B cell (primary cell): ENCODE data around the gene KIF20B. TPM values are rescaled to one million over a fixed set of nuclear protein-coding genes. Genes with fewer than 3 reads are reported as not detected.

Experiments used
- ATAC-seq: fragments of 200-7000 bp; cut with Tn5 transposase; one replicate; pipeline ENCODE4 v1.10.0; 2021; ENCODE audit warnings: low read depth, mild to moderate bottlenecking, moderate number of reproducible peaks, moderate library complexity
- CTCF ChIA-PET: fragments of 350-600 bp; sonication (Branson Sonifier 250); formaldehyde crosslinking; loops from one replicate; lab custom pipeline; 2021; ENCODE audit warnings: antibody characterized with exemption, inconsistent platforms; lab: Charles Lee
- POLR2A ChIA-PET: fragments of 350-600 bp; sonication (Branson Sonifier 250); formaldehyde crosslinking; loops from one replicate; lab custom pipeline; 2021; ENCODE audit warnings: antibody characterized with exemption; lab: Charles Lee
- DNase-seq: peaks from one replicate; pipeline ENCODE4 v3.0.0; 2013
- H2AFZ ChIP-seq: 2 replicates; pipeline ENCODE4 v1.6.1; 2012; ENCODE audit warnings: mild to moderate bottlenecking, low read depth, low read length; ENCODE audit not compliant: insufficient read depth, poor library complexity, severe bottlenecking
- H3K27ac ChIP-seq, 2 donors: 1 replicate in 1 of 2; 2 replicates in 1 of 2; pipeline ENCODE4 v1.5.1; 2012 to 2013; ENCODE audit warnings: low read length in 2 of 2, mild to moderate bottlenecking in 2 of 2, moderate library complexity in 1 of 2
- H3K27me3 ChIP-seq, 4 experiments: fragments of 200-600 bp in 1 of 4; sonication (generic) in 1 of 4; replicated peaks in 1 of 4; 1 replicate in 2 of 4; 2 replicates in 2 of 4; pipeline versions ENCODE4 v1.6.1 to v1.7.0; 2013 to 2016; ENCODE audit warnings: low read length in 3 of 4, mild to moderate bottlenecking in 2 of 4, mixed read lengths in 1 of 4, moderate library complexity in 1 of 4; ENCODE audit not compliant: insufficient read depth in 4 of 4, control insufficient read depth in 3 of 4; ENCODE audit errors: control extremely low read depth in 1 of 4
- H3K36me3 ChIP-seq, 2 experiments: replicated peaks in 1 of 2; 1 replicate in 1 of 2; 2 replicates in 1 of 2; pipeline versions ENCODE4 v1.6.1 to v1.7.1; 2013; ENCODE audit warnings: low read length in 1 of 2; ENCODE audit not compliant: insufficient read depth in 2 of 2, control insufficient read depth in 1 of 2; ENCODE audit errors: control extremely low read depth in 1 of 2, extremely low read depth in 1 of 2
- H3K4me1 ChIP-seq, 2 donors: fragments of 200-600 bp in 1 of 2; sonication (generic) in 1 of 2; 1 replicate in 1 of 2; 2 replicates in 1 of 2; pipeline versions ENCODE4 v1.5.1 to v1.6.1; 2013 to 2017; ENCODE audit warnings: low read length in 2 of 2; ENCODE audit not compliant: control insufficient read depth in 2 of 2, insufficient read depth in 2 of 2
- H3K4me2 ChIP-seq: replicated peaks from 2 replicates; pipeline ENCODE3; 2012; ENCODE audit warnings: mild to moderate bottlenecking, low read depth, low read length; ENCODE audit not compliant: poor library complexity, severe bottlenecking
- H3K4me3 ChIP-seq, 5 experiments: fragments of 200-600 bp in 1 of 5; sonication (generic) in 1 of 5; 1 replicate in 3 of 5; 2 replicates in 2 of 5; pipeline versions ENCODE4 v1.5.1 to v1.7.0; 2011 to 2016; ENCODE audit warnings: low read length in 4 of 5, mild to moderate bottlenecking in 4 of 5, low read depth in 2 of 5, control low read depth in 1 of 5, moderate library complexity in 1 of 5; ENCODE audit not compliant: insufficient read depth in 1 of 5; ENCODE audit errors: control extremely low read depth in 1 of 5, extremely low read depth in 1 of 5
- H3K79me2 ChIP-seq: fragments of 200-600 bp; sonication (generic); one replicate; pipeline ENCODE4 v1.6.0; 2016; ENCODE audit warnings: low read length; ENCODE audit not compliant: control insufficient read depth, insufficient read depth
- H3K9ac ChIP-seq: fragments of 200-600 bp; sonication (generic); 2 replicates; pipeline ENCODE4 v1.6.1; 2017; ENCODE audit warnings: mild to moderate bottlenecking, low read length, moderate library complexity
- H3K9me3 ChIP-seq, 3 donors: one replicate each; pipeline versions ENCODE4 v1.6.1 to v1.7.1; 2013; ENCODE audit warnings: low read length in 2 of 3; ENCODE audit not compliant: control insufficient read depth in 2 of 3, insufficient read depth in 1 of 3; ENCODE audit errors: control extremely low read depth in 1 of 3
- H4K20me1 ChIP-seq: 2 replicates; pipeline ENCODE4 v1.6.0; 2012; ENCODE audit warnings: mild to moderate bottlenecking, low read length; ENCODE audit not compliant: insufficient read depth, control insufficient read depth, poor library complexity, severe bottlenecking
- H3K27ac Mint-ChIP-seq: one replicate; pipeline ENCODE4 v1.8.0; 2021; ENCODE audit warnings: mixed read lengths
- H3K27me3 Mint-ChIP-seq: one replicate; pipeline ENCODE4 v1.8.0; 2021; ENCODE audit warnings: mixed read lengths
- H3K4me1 Mint-ChIP-seq: one replicate; pipeline ENCODE4 v1.8.0; 2021; ENCODE audit warnings: mixed read lengths
- H3K4me3 Mint-ChIP-seq: one replicate; pipeline ENCODE4 v1.8.0; 2021; ENCODE audit warnings: mixed read lengths
- H3K9me3 Mint-ChIP-seq: one replicate; pipeline ENCODE4 v1.8.0; 2022; ENCODE audit warnings: mixed read lengths; ENCODE audit not compliant: insufficient read depth
- EZH2 ChIP-seq: IDR thresholded peaks from 2 replicates; pipeline ENCODE4 v1.6.1; 2012; ENCODE audit warnings: borderline replicate concordance, low read depth, mild to moderate bottlenecking, moderate library complexity, low read length; ENCODE audit not compliant: insufficient read depth, poor library complexity, severe bottlenecking
- WGBS: methylation state at CpG from one replicate; pipeline ENCODE4 v1.1.5; 2013; ENCODE audit warnings: missing lambda C conversion rate; ENCODE audit not compliant: insufficient coverage; 5-methylcytosine and 5-hydroxymethylcytosine counted together
- intact Hi-C: fragments of 100-400 bp; cut with micrococcal nuclease; formaldehyde crosslinking; loops from one replicate; pipeline ENCODE4 v1.10.0; 2022
- polyA plus RNA-seq: library from polyadenylated mRNA; depleted of rRNA; stranded (reverse); fragments of >200 nt; gene quantifications from 2 replicates; pipeline ENCODE4 v1.2.3, GENCODE V29; 2012
- total RNA-seq, 2 donors: library from RNA; stranded (reverse); fragments of 120-200 nt in 1 of 2; gene quantifications; 1 replicate in 1 of 2; 2 replicates in 1 of 2; pipeline versions ENCODE4 v1.2.3 to v1.2.4, GENCODE V29; 2013 to 2022
- TF ChIP-seq, protein P1 (sequence below): fragments of 200-600 bp; IDR thresholded peaks from one replicate; pipeline ENCODE4 v1.8.0; 2022; ENCODE audit warnings: antibody characterized with exemption, mild to moderate bottlenecking

The KIF20B gene
- total and polyA plus RNA-seq, 2 donors (not counting 1 experiment from before 2014, with no cell fraction given), result 1.6 to 24.6 TPM

DNA sequence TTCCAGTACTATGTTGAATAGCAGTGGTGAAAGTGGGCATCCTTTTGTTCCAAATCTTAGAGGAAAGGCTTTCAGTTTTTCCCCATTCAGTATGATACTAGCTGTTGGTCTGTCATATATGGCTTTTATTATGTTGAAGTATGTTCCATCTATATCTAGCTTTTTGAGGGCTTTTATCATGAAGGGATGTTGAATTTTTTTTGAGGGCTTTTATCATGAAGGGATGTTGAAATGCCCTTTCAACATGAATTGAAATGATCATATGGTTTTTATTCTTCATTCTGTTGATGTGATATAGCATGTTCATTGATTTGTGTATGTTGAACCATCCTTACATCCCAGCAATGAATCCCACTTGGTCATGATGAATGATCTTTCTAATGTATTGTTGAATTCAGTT lies 75.3 kb downstream of the KIF20B start:
- DNase-seq (no peak), ATAC-seq (no peak)
- H2AFZ ChIP-seq, result no peak overlapping the region
- H3K27me3 Mint-ChIP-seq, result no peaks in the 10 kb centered on the region
- no peaks in the 10 kb centered on the region for H3K4me1 ChIP-seq
- no peak overlapping the region for H3K27ac Mint-ChIP-seq
- H3K27ac ChIP-seq, result no peak overlapping the region
- H3K4me3 Mint-ChIP-seq, result no peak overlapping the region
- ChIA-PET CTCF (no interaction called here), POLR2A (no interaction called here)
- H3K36me3 ChIP-seq, result peaks cover 0 to 11% of the 10 kb centered on the region in 2 experiments
- no peaks in the 10 kb centered on the region for H4K20me1 ChIP-seq
- H3K9me3 Mint-ChIP-seq, result no peaks in the 10 kb centered on the region
- H3K9me3 ChIP-seq, result peaks cover 0 to 1% (median 0%) of the 10 kb centered on the region in 3 donors
- H3K9ac ChIP-seq, result no peak overlapping the region
- H3K4me1 Mint-ChIP-seq, result no peaks in the 10 kb centered on the region
- H3K4me3 ChIP-seq, result no peak overlapping the region
- TF ChIP-seq, protein P1, sequence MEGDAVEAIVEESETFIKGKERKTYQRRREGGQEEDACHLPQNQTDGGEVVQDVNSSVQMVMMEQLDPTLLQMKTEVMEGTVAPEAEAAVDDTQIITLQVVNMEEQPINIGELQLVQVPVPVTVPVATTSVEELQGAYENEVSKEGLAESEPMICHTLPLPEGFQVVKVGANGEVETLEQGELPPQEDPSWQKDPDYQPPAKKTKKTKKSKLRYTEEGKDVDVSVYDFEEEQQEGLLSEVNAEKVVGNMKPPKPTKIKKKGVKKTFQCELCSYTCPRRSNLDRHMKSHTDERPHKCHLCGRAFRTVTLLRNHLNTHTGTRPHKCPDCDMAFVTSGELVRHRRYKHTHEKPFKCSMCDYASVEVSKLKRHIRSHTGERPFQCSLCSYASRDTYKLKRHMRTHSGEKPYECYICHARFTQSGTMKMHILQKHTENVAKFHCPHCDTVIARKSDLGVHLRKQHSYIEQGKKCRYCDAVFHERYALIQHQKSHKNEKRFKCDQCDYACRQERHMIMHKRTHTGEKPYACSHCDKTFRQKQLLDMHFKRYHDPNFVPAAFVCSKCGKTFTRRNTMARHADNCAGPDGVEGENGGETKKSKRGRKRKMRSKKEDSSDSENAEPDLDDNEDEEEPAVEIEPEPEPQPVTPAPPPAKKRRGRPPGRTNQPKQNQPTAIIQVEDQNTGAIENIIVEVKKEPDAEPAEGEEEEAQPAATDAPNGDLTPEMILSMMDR, result no peak
- no peak for TF ChIP-seq EZH2
- no peak overlapping the region for H3K4me2 ChIP-seq
- H3K79me2 ChIP-seq, result no peaks in the 10 kb centered on the region
- intact Hi-C loops, result no loop called here
- no peaks in the 10 kb centered on the region for H3K27me3 ChIP-seq

DNA sequence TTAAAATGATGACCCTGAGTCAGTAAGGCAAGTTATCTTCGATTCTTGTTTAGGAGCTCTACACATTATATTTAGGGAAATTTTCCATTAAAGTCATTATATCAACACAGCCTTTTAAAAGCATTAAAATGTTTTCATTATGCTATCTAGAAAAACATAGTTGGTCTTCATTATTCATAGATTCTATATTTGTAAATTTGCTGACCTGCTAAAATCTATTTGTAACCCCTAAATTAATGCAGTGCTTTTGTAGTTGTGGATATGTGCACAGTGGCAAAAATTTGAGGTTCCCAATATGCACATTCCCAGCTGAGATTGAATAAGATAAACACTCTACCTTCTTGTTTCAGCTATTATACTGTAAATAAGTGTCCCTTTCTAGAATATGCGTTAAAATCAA lies 81.1 kb downstream of the KIF20B start:
- H3K9ac ChIP-seq, result no peak overlapping the region
- H2AFZ ChIP-seq, result no peak overlapping the region
- no peak overlapping the region for H3K27ac Mint-ChIP-seq
- no peaks in the 10 kb centered on the region for H3K79me2 ChIP-seq
- intact Hi-C loops, result no loop called here
- TF ChIP-seq, protein P1, result no peak
- no peak for TF ChIP-seq EZH2
- ChIA-PET CTCF (interaction anchor here (0.7 to 1.6 kb wide), 5 partner anchors 9 to 1003 kb away, joined by 3 to 5 read pairs (median 3); no protein-coding TSS in a partner anchor), POLR2A (no interaction called here)
- no peaks in the 10 kb centered on the region for H3K27me3 ChIP-seq
- H3K4me1 ChIP-seq, result no peaks in the 10 kb centered on the region
- no peaks in the 10 kb centered on the region for H3K9me3 Mint-ChIP-seq
- DNase-seq, result no peak
- H3K9me3 ChIP-seq, result no peaks in the 10 kb centered on the region
- no peak for ATAC-seq
- no peak overlapping the region for H3K4me3 ChIP-seq
- no peaks in the 10 kb centered on the region for H3K27me3 Mint-ChIP-seq
- H3K4me3 Mint-ChIP-seq, result no peak overlapping the region
- no peak overlapping the region for H3K4me2 ChIP-seq
- no peaks in the 10 kb centered on the region for H3K4me1 Mint-ChIP-seq
- peaks cover 0 to 8% of the 10 kb centered on the region in 2 experiments for H3K36me3 ChIP-seq
- H4K20me1 ChIP-seq, result no peaks in the 10 kb centered on the region
- H3K27ac ChIP-seq, result no peak overlapping the region
- no CpG with 5 or more reads among the region's 2 CpGs for WGBS
